Vagina (tissue), 2 donors: ENCODE results near the gene PDE11A.

Experiments used
- POLR2AphosphoS5 ChIP-seq, 2 donors: sonication (generic); formaldehyde crosslinking; IDR thresholded peaks; one replicate each; pipeline ENCODE4 v1.9.0; 2017; ENCODE audit warnings: antibody characterized with exemption in 2 of 2, mild to moderate bottlenecking in 2 of 2, low read depth in 1 of 2; ENCODE audit not compliant: insufficient read depth in 1 of 2
- TF ChIP-seq, protein P1 (sequence below), 3 experiments: fragments of 450-650 bp in 2 of 3; fragments of 200-600 bp in 1 of 3; sonication (generic) in 1 of 3; IDR thresholded peaks; one replicate each; pipeline ENCODE4 v1.5.1; 2017 to 2019; ENCODE audit warnings: antibody characterized with exemption in 3 of 3, mild to moderate bottlenecking in 2 of 3, moderate library complexity in 2 of 3

DNA sequence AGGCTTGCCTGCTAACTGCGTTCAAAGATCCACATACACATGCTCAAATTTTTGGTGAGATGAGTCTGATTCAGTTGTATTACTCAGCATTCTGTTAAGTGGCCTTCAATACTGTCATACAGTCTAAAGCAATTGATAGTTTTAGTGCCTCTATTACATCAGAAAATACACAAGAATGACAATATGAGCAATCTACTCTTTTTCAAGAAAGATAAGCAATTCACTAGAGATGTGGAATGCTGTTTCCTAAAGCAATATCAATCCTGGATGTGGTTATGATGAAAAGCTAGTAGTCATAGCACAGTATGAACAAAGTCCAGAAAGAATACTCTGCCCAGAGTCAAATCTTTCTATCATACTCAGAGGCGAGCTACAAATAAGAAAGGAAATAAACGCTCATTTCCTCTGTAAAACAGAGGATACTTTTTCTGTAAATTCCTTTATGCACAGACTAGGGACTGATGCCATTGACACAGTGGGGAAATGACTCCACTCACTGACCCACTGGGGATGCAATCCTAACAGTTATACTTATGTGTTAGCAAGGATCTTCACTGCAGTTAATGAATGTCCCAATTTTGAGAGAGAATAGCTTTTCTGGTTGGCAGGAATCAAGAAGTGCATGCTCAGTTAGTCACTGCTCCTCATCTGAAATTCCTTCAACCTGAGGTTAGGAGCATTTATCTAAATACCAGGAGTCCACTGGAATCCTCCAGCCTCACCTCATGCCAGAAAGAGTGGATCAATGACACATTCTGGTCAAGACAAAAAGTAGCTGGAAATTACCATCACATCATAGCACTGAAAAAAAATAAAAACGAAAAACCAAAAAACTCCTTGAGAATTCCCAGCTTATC is 83.3 kb downstream of the PDE11A start:
- TF ChIP-seq, protein P1, sequence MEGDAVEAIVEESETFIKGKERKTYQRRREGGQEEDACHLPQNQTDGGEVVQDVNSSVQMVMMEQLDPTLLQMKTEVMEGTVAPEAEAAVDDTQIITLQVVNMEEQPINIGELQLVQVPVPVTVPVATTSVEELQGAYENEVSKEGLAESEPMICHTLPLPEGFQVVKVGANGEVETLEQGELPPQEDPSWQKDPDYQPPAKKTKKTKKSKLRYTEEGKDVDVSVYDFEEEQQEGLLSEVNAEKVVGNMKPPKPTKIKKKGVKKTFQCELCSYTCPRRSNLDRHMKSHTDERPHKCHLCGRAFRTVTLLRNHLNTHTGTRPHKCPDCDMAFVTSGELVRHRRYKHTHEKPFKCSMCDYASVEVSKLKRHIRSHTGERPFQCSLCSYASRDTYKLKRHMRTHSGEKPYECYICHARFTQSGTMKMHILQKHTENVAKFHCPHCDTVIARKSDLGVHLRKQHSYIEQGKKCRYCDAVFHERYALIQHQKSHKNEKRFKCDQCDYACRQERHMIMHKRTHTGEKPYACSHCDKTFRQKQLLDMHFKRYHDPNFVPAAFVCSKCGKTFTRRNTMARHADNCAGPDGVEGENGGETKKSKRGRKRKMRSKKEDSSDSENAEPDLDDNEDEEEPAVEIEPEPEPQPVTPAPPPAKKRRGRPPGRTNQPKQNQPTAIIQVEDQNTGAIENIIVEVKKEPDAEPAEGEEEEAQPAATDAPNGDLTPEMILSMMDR (IDR thresholded peaks at IDR 0.05) = no peak
- no peak for TF ChIP-seq POLR2AphosphoS5 (IDR thresholded peaks at IDR 0.05; ENCODE audit: insufficient read depth in 1 of 2, low read depth in 1 of 2)
